HEK293 (cell line): ENCODE data around the gene GPR21.

Source experiments
- CTCF ChIA-PET: fragments of 350-600 bp; formaldehyde crosslinking; extraction: SDS; loops from one replicate; lab custom pipeline; 2021; ENCODE audit warnings: antibody characterized with exemption; lab: Yijun Ruan, JAX
- POLR2A ChIA-PET: fragments of 300-600 bp; formaldehyde crosslinking; extraction: SDS; loops from one replicate; lab custom pipeline; 2020; ENCODE audit warnings: antibody characterized with exemption, inconsistent platforms; lab: Yijun Ruan, JAX
- H3K27ac ChIP-seq: fragments of 200-500 bp; sonication (Bioruptor generic); 2 replicates; pipeline ENCODE4 v1.5.1; 2014; ENCODE audit warnings: low read depth, low read length, control low read depth, inconsistent platforms; ENCODE audit errors: extremely low read depth
- H3K36me3 ChIP-seq, 2 experiments: fragments of 200-500 bp in 1 of 2; sonication (Bioruptor generic) in 1 of 2; 1 replicate in 1 of 2; 2 replicates in 1 of 2; pipeline ENCODE4 v1.5.1; 2014 to 2017; ENCODE audit warnings: inconsistent platforms in 2 of 2, low read length in 2 of 2; ENCODE audit not compliant: control insufficient read depth in 2 of 2, insufficient read depth in 1 of 2
- H3K4me1 ChIP-seq: fragments of 200-500 bp; sonication (Bioruptor generic); 2 replicates; pipeline ENCODE4 v1.5.1; 2014; ENCODE audit warnings: mild to moderate bottlenecking, low read length, inconsistent platforms; ENCODE audit not compliant: control insufficient read depth, insufficient read depth
- H3K4me3 ChIP-seq: 2 replicates; pipeline ENCODE4 v1.5.1; 2011; ENCODE audit warnings: low read depth, mild to moderate bottlenecking, control low read depth, low read length, moderate library complexity
- H3K9me3 ChIP-seq: fragments of 200-500 bp; sonication (Bioruptor generic); 2 replicates; pipeline ENCODE4 v1.5.1; 2014; ENCODE audit warnings: low read depth, low read length, inconsistent platforms; ENCODE audit not compliant: control insufficient read depth, insufficient read depth
- ELK4 ChIP-seq: IDR thresholded peaks from 2 replicates; pipeline ENCODE4 v1.6.1; 2011; ENCODE audit warnings: mild to moderate bottlenecking, low read depth, low read length, borderline replicate concordance
- GFI1B ChIP-seq: fragments of 450-650 bp; formaldehyde crosslinking; IDR thresholded peaks from 2 replicates; pipeline ENCODE4 v1.5.1; 2016; ENCODE audit warnings: missing biosample characterization, missing genetic modification characterization
- KLF16 ChIP-seq: fragments of 450-650 bp; formaldehyde crosslinking; IDR thresholded peaks from 2 replicates; pipeline ENCODE4 v1.5.1; 2017; ENCODE audit warnings: missing biosample characterization, missing genetic modification characterization
- KLF17 ChIP-seq: fragments of 450-650 bp; formaldehyde crosslinking; IDR thresholded peaks from 2 replicates; pipeline ENCODE4 v1.5.1; 2016; ENCODE audit warnings: missing biosample characterization, missing genetic modification characterization
- KLF7 ChIP-seq: fragments of 450-650 bp; formaldehyde crosslinking; IDR thresholded peaks from 2 replicates; pipeline ENCODE4 v1.5.1; 2016; ENCODE audit warnings: missing biosample characterization, missing genetic modification characterization, borderline replicate concordance
- MYNN ChIP-seq: fragments of 450-650 bp; formaldehyde crosslinking; IDR thresholded peaks from 2 replicates; pipeline ENCODE4 v1.5.1; 2016; ENCODE audit warnings: missing biosample characterization, missing genetic modification characterization, borderline replicate concordance
- SP2 ChIP-seq: fragments of 450-650 bp; formaldehyde crosslinking; IDR thresholded peaks from 2 replicates; pipeline ENCODE4 v1.5.1; 2016; ENCODE audit warnings: missing biosample characterization, missing genetic modification characterization
- ZBTB17 ChIP-seq: fragments of 450-650 bp; formaldehyde crosslinking; IDR thresholded peaks from 2 replicates; pipeline ENCODE4 v1.5.1; 2016; ENCODE audit warnings: missing biosample characterization, missing genetic modification characterization
- ZBTB21 ChIP-seq: fragments of 450-650 bp; formaldehyde crosslinking; IDR thresholded peaks from 2 replicates; pipeline ENCODE4 v1.5.1; 2017; ENCODE audit warnings: missing biosample characterization, missing genetic modification characterization
- ZNF10 ChIP-seq: fragments of 450-650 bp; formaldehyde crosslinking; IDR thresholded peaks from 2 replicates; pipeline ENCODE4 v1.5.1; 2017; ENCODE audit warnings: missing biosample characterization, missing genetic modification characterization
- ZNF121 ChIP-seq: fragments of 450-650 bp; formaldehyde crosslinking; IDR thresholded peaks from 2 replicates; pipeline ENCODE4 v1.5.1; 2016; ENCODE audit warnings: missing biosample characterization, missing genetic modification characterization
- ZNF174 ChIP-seq: fragments of 450-650 bp; formaldehyde crosslinking; IDR thresholded peaks from 2 replicates; pipeline ENCODE4 v1.5.0; 2017; ENCODE audit warnings: missing biosample characterization, mild to moderate bottlenecking, missing genetic modification characterization
- ZNF248 ChIP-seq: fragments of 450-650 bp; formaldehyde crosslinking; IDR thresholded peaks from 2 replicates; pipeline ENCODE4 v1.5.1; 2017; ENCODE audit warnings: missing biosample characterization, missing genetic modification characterization
- ZNF274 ChIP-seq, 2 experiments: fragments of 200-500 bp in 1 of 2; fragments of 450-650 bp in 1 of 2; sonication (Bioruptor generic) in 1 of 2; formaldehyde crosslinking in 1 of 2; IDR thresholded peaks; 2 replicates each; pipeline versions ENCODE4 v1.5.1 to v1.6.1; 2014 to 2016; ENCODE audit warnings: borderline replicate concordance in 1 of 2, inconsistent platforms in 1 of 2, low read length in 1 of 2, missing biosample characterization in 1 of 2, missing genetic modification characterization in 1 of 2
- ZNF302 ChIP-seq: fragments of 450-650 bp; formaldehyde crosslinking; IDR thresholded peaks from 2 replicates; pipeline ENCODE4 v1.5.1; 2016; ENCODE audit warnings: missing biosample characterization, missing genetic modification characterization, low read depth
- ZNF341 ChIP-seq: fragments of 450-650 bp; formaldehyde crosslinking; IDR thresholded peaks from 2 replicates; pipeline ENCODE4; 2016; ENCODE audit warnings: low read depth, missing biosample characterization, missing genetic modification characterization
- ZNF426 ChIP-seq: fragments of 450-650 bp; formaldehyde crosslinking; IDR thresholded peaks from 2 replicates; pipeline ENCODE4 v1.5.1; 2017; ENCODE audit warnings: missing biosample characterization, missing genetic modification characterization, mild to moderate bottlenecking, inconsistent platforms, moderate library complexity
- ZNF449 ChIP-seq: fragments of 450-650 bp; formaldehyde crosslinking; IDR thresholded peaks from 2 replicates; pipeline ENCODE4 v1.5.1; 2017; ENCODE audit warnings: missing biosample characterization, mild to moderate bottlenecking, missing genetic modification characterization, moderate library complexity
- ZNF510 ChIP-seq: fragments of 450-650 bp; formaldehyde crosslinking; IDR thresholded peaks from 2 replicates; pipeline ENCODE4 v1.5.1; 2018; ENCODE audit warnings: mild to moderate bottlenecking, missing genetic modification characterization, missing biosample characterization; ENCODE audit not compliant: insufficient replicate concordance
- ZNF530 ChIP-seq: fragments of 450-650 bp; formaldehyde crosslinking; IDR thresholded peaks from 2 replicates; pipeline ENCODE4 v1.5.1; 2016; ENCODE audit warnings: low read depth, missing biosample characterization, missing genetic modification characterization
- ZNF558 ChIP-seq: fragments of 450-650 bp; formaldehyde crosslinking; IDR thresholded peaks from 2 replicates; pipeline ENCODE4 v1.5.1; 2016; ENCODE audit warnings: missing biosample characterization, missing genetic modification characterization
- ZNF596 ChIP-seq: fragments of 450-650 bp; IDR thresholded peaks from 2 replicates; pipeline ENCODE4 v1.5.0; 2018; ENCODE audit warnings: missing biosample characterization, mild to moderate bottlenecking, missing genetic modification characterization, moderate library complexity
- ZNF610 ChIP-seq: fragments of 450-650 bp; formaldehyde crosslinking; IDR thresholded peaks from 2 replicates; pipeline ENCODE4 v1.5.1; 2016; ENCODE audit warnings: missing biosample characterization, missing genetic modification characterization, borderline replicate concordance
- ZNF768 ChIP-seq: fragments of 450-650 bp; formaldehyde crosslinking; IDR thresholded peaks from 2 replicates; pipeline ENCODE4 v1.5.1; 2018; ENCODE audit warnings: missing biosample characterization, mild to moderate bottlenecking, missing genetic modification characterization
- ZNF837 ChIP-seq: fragments of 450-650 bp; formaldehyde crosslinking; IDR thresholded peaks from 2 replicates; pipeline ENCODE4 v1.5.1; 2016; ENCODE audit warnings: missing biosample characterization, missing genetic modification characterization
- ZNF843 ChIP-seq: fragments of 450-650 bp; formaldehyde crosslinking; IDR thresholded peaks from 2 replicates; pipeline ENCODE4 v1.5.1; 2016; ENCODE audit warnings: missing biosample characterization, missing genetic modification characterization
- TF ChIP-seq, protein P1 (sequence below): fragments of 450-650 bp; IDR thresholded peaks from 2 replicates; pipeline ENCODE4 v1.5.1; 2018; ENCODE audit warnings: missing biosample characterization, missing genetic modification characterization

The GPR21 gene

GRCh38 chr9:123058834-123059233 lies 25.4 kb downstream of the GPR21 start:
- H3K9me3 ChIP-seq = no peaks in the 10 kb centered on the region
- POLR2A ChIA-PET = no interaction called here
- no peak overlapping the region for H3K4me3 ChIP-seq
- no peak for TF ChIP-seq ZNF121 (tag by site-specific recombination)
- no peak for TF ChIP-seq KLF16 (tag by site-specific recombination)
- TF ChIP-seq SP2 = no peak
- no peak for TF ChIP-seq ZNF449 (tag by site-specific recombination)
- TF ChIP-seq ZBTB17 = no peak
- no peak for TF ChIP-seq ZNF174 (tag by site-specific recombination)
- TF ChIP-seq, protein P1, sequence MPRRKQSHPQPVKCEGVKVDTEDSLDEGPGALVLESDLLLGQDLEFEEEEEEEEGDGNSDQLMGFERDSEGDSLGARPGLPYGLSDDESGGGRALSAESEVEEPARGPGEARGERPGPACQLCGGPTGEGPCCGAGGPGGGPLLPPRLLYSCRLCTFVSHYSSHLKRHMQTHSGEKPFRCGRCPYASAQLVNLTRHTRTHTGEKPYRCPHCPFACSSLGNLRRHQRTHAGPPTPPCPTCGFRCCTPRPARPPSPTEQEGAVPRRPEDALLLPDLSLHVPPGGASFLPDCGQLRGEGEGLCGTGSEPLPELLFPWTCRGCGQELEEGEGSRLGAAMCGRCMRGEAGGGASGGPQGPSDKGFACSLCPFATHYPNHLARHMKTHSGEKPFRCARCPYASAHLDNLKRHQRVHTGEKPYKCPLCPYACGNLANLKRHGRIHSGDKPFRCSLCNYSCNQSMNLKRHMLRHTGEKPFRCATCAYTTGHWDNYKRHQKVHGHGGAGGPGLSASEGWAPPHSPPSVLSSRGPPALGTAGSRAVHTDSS (tag by site-specific recombination) = no peak
- no peak for TF ChIP-seq ZNF843 (tag by site-specific recombination)
- TF ChIP-seq, all 188 proteins: peak for 0
- CTCF ChIA-PET = no interaction called here
- peaks cover 0 to 14% of the 10 kb centered on the region in 2 experiments; a peak in 2 of 3 replicates for H3K36me3 ChIP-seq
- H3K4me1 ChIP-seq = no peaks in the 10 kb centered on the region
- H3K27ac ChIP-seq = no peak overlapping the region

DNA sequence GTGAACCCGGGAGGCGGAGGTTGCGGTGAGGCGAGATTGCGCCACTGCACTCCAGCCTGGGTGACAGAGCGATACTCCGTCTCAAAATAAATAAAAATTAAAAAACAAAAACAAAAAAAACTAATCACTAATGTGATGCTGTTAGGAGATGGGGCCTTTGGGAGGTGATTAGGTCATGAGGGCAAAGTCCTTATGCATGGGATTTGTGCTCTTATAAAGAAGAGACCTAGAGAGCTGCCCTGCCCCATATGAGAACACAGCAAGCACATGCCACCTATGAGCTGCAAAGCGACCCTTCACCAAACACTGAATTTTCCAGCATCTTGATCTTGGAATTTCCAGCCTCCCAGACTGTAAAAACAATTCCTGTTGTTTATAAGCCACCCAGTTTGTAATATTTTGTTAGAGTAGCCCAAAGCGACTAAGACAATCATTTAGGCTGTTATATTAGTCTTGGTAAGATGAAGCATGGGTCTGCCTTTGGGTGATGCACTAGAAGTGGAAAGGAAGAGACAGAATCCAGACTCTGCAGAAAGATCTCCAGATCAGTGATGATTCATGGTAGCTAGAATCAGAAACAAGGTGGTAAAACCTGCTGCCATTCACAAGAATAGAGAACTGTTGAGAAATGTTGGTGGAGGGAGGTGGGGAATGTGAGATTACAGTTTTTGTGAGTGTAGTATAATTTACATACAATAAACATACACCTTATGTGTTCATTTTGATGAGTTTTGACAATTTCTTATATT lies 26.2 kb downstream of the GPR21 start:
- H3K4me1 ChIP-seq = no peaks in the 10 kb centered on the region
- H3K9me3 ChIP-seq = no peaks in the 10 kb centered on the region
- ChIA-PET CTCF (no interaction called here), POLR2A (no interaction called here)
- H3K27ac ChIP-seq = no peak overlapping the region
- no peak for TF ChIP-seq ZNF558 (tag by site-specific recombination)
- TF ChIP-seq ZNF596 (tag by site-specific recombination) = no peak
- TF ChIP-seq ZNF837 (tag by site-specific recombination) = no peak
- no peak for TF ChIP-seq ZNF341 (tag by site-specific recombination)
- no peak for TF ChIP-seq MYNN (tag by site-specific recombination)
- no peak for TF ChIP-seq ZBTB21
- TF ChIP-seq ZNF10 (tag by site-specific recombination) = no peak
- TF ChIP-seq KLF17 (tag by site-specific recombination) = no peak
- TF ChIP-seq KLF7 (tag by site-specific recombination) = no peak
- no peak for TF ChIP-seq ZNF610 (tag by site-specific recombination)
- H3K4me3 ChIP-seq = no peak overlapping the region
- peaks cover 0 to 17% of the 10 kb centered on the region in 2 experiments; a peak in 2 of 3 replicates for H3K36me3 ChIP-seq

GRCh38 chr9:123061216-123061615 lies 27.7 kb downstream of the GPR21 start:
- peaks cover 3 to 21% of the 10 kb centered on the region in 2 experiments for H3K36me3 ChIP-seq
- no peak overlapping the region for H3K27ac ChIP-seq
- CTCF ChIA-PET = interaction anchor here (0.6 kb wide), 1 partner anchor 52 kb away, joined by 3 read pairs; no protein-coding TSS in a partner anchor
- H3K9me3 ChIP-seq = no peaks in the 10 kb centered on the region
- POLR2A ChIA-PET = no interaction called here
- H3K4me1 ChIP-seq = no peaks in the 10 kb centered on the region
- H3K4me3 ChIP-seq = no peak overlapping the region
- TF ChIP-seq GFI1B (tag by site-specific recombination) (no peak), ZNF302 (tag by site-specific recombination) (no peak), ZNF248 (tag by site-specific recombination) (no peak), ZNF274 (IDR thresholded peaks at IDR 0.05; ENCODE audit: low read length) (no peak), ZNF274 (tag by site-specific recombination; IDR thresholded peaks at IDR 0.05; ENCODE audit: borderline replicate concordance) (no peak), ZNF426 (tag by site-specific recombination) (no peak), ELK4 (no peak), ZNF843 (tag by site-specific recombination) (no peak), ZNF768 (tag by site-specific recombination) (no peak), ZNF596 (tag by site-specific recombination) (no peak), ZNF510 (tag by site-specific recombination) (no peak), ZNF530 (no peak)
